SKM-1 treated with dmso at 0.1 percent for 144 hours (cell line): ENCODE measurements around the gene DENND1A.
"Not testable (repeated sequence)": the region's sequence is repeated elsewhere in the genome, so short reads cannot be mapped to it uniquely, and the experiment has no call there.

Experiments
- DNase-seq: peaks from one replicate; lab custom pipeline; 2025; ENCODE audit not compliant: unreplicated experiment; lab: John Stamatoyannopoulos, UW

DENND1A gene

GRCh38 chr9:123825342-123826060 is 104.4 kb downstream of the DENND1A start:
- no peak for DNase-seq

DNA sequence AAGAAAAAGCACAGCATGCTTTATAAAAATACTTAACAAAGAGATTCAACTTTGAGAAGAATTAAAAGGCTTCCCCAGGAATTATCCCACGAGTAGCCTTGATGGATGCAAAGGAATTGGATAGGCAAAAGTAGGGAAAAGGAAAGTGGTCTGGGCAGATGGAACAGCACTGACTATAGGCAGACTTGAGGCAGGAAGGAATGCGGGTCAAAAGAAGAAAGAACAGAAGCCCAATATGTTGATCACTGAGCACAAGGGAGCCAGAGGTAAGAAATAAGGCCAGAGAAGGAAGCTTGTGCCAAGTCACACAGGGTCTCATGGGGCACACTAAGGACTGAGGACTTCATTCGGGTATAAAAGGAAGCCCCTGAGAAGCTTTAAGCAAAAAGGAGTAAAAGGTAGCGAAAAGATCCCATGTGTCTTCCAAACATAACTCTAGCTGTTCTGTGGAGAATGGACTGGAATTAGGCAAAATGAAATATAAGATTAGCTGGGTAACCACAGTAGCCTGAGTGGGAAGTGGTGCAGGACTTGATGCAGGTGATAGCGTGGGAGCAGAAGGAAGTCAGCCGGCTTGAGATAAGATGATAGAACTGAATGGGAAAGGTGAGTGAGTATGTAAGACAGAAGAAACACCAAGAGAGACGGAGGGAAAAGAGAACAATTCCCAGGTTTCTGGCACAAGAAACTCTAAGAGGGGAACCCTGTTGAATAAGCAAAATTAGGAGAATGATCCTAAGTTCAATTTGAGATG is 106.6 kb downstream of the DENND1A start:
- DNase-seq, result no peak

- DNase-seq, result no peak
Measured at GRCh38 chr9:123821619-123822018, 108.3 kb downstream of the DENND1A start.

- DNase-seq, result no peak
Measured at GRCh38 chr9:123820139-123820538, 109.8 kb downstream of the DENND1A start.

- DNase-seq, result no peak
Measured at GRCh38 chr9:123816817-123817472, 113.0 kb downstream of the DENND1A start.

GRCh38 chr9:123815856-123816255 is 114.1 kb downstream of the DENND1A start:
- not testable (repeated sequence) for DNase-seq

- DNase-seq, result no peak
Measured at GRCh38 chr9:123814496-123814895, 115.4 kb downstream of the DENND1A start.

GRCh38 chr9:123812984-123813383 is 116.9 kb downstream of the DENND1A start:
- DNase-seq, result no peak

DNA sequence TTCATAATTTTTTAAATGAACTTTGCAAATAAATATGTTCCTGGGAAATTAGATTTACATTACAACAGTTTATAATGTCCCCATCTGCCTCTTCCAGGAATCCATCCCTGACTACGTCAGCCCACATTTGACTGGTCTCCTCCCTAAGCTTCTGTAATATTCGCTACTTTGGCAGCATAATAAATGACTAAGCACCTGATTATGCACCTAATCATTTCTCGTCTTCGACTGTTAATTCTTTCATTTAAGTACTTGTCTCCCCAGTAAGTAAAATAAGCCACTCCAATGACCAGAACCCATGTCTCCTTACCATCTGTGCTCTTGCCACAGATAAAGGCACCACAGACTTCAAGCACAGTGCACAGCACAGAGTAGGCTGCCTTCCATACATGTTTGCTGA is 122.7 kb downstream of the DENND1A start:
- DNase-seq, result no peak

- DNase-seq, result no peak
Measured at GRCh38 chr9:123806829-123807228, 123.1 kb downstream of the DENND1A start.

GRCh38 chr9:123798195-123798594 is 131.7 kb downstream of the DENND1A start:
- no peak for DNase-seq

DNA sequence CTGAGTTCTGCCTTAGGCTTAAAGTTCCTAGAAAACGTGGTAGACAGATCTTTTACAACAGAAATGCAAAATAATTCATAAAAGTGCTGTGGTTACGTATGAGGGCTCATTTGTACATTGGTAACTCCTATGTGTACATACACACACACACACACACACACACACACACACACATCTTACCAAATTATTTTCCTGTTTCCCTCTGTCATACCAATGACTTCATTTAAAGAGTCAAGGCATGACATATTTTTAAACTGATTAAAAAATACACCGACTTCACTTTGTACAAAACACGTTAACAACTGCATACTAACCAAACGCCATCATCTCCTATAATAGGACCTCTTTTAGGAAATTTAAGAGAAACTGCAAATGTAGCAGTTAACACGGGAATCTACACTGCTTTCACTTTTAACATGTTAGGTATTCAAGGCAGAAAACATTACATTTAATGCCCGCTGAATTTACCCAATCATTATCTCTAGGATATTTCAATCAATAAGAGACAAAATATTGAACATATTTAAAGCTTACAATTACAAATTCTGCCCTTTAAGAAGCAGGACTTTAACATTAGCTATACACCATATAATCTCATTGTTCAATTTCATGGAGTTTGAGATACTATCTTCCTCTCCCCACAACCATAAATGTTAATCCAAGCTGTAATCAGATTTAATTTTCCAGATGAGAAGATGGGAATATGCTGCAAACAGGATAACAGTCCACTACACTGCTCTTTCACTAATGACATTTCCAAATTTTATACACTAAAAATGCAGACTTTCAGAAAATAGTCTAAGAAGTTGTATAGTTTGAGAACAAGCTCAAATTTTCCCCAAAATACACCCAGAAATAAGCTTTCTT is 133.1 kb downstream of the DENND1A start:
- DNase-seq, result no peak

GRCh38 chr9:123796094-123796493 is 133.8 kb downstream of the DENND1A start:
- no peak for DNase-seq

GRCh38 chr9:123795336-123795735 is 134.6 kb downstream of the DENND1A start:
- no peak for DNase-seq

DNA sequence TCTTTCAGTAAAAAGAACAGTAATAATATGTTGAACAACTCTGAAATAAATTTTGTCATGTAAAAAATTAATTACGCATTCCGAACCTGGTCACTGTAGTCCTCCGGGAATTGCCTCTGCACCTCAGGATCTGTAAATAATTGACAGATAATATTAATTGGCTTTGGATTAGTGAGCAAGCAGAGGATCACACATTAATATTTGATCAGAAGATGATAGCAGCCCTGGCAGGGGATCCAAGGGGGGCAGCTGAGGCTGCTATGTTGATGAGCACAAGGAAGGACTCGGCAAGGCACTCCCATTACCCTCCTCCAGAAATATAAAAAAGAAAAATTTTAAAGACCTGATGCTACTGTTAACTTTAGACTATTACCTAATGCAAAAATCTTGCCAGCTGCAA is 137.4 kb downstream of the DENND1A start:
- no peak for DNase-seq

DNA sequence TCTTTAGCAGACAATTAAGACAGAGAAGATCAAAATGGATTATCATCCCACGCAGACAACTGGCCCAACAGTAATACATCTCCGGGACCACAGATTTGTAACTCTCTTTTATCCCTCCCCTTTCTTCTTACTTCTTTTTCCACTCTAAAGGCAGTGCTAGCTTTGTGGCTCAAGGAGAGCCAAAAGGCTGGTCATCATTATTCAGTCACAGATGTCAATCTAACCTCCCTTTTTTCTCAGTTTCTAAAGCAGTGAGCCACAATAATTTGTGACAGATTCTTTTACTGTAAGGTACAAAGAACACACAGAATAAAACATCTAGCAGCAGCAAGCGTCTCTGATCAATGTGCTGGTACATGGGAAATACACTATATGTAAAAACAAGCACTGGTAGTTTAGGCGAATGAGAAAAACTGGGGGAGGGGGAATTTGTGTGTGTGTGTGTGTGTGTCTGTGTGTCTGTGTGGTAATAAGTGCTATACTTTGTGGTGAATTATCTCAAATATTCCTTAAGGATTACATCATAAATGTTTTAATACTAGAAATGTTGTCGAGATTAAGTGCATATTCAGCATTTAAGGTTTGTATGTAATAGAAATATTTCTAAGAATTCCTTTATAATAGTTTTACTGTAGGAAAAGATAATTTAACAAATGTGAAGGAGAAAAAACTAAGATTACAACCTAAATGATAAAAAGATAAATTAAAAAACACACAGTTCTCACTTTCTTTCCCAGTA is 140.2 kb downstream of the DENND1A start:
- DNase-seq, result no peak

DNA sequence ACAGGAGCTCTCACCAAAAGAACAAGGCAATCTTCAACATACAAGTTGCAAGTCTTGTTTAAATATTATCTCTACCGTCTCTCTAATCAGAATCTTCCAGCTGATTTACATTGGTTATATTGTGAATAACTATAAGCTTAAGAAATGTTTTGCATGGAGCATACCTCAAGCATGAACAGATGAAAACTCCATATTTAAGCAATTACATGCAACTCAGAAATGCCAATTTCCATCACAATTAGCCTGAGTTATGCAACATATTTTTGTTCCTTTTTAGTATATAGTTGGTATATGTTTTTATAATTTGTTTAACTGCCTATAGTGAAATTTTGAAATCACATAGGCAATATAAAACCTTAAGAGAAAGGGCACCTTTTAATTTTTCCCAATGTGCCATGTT is 142.5 kb downstream of the DENND1A start:
- no peak for DNase-seq

DNA sequence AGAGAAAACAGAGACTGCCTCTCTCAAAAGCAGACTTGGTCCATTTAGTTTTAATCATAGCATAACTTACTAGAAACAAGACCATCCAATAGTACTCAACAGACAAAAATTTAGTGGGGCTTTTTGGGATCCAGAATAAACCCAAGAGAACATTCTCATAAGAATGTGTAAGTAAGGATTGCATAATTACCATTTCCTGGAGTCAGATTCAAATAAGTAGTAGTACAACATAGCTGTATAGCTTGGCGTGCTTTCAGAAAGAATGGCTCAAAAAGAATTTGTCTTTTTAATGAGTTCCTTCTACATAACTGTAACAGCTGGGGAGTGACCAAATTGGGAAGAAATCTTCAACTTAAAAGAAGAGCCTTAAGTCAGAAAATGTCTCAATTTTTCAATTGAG is 145.4 kb downstream of the DENND1A start:
- no peak for DNase-seq

DNA sequence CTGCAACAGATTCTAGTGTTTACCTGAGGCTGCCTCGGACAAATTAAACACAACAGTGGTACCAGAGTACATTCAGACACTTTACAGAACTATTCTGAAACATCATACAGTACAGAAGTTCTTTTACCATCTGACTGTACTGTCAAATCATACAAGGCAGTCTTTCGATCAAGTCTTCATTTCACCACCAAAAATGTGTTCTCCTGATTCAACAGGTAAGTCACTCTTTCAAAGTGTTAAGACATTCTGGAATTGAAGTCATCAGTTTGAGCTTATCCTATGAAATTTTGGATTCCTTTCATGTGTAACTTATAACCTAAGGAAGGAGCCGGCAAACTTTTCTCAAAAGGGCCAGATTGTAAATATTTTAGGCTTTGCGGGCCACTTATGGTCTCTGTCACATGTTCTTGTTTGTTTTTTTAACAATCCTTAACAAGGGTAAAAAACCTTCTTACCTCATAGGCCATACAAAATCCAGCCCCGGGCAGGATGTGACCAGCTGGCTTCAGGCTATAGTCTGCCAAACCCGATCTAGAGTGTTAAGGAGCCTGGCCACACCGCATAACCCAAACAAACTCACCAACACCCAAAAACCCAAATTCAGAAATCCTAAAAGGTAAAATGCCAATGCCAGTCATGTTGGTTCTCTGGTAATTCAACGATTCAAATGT is 151.6 kb downstream of the DENND1A start:
- no peak for DNase-seq
